HG03196 (cell line): ENCODE measurements around the gene GFAP.

Experiments
- ATAC-seq: cut with Tn5 transposase; IDR thresholded peaks from one replicate; pipeline ENCODE4 v1.9.1; 2021; ENCODE audit not compliant: unreplicated experiment

GFAP gene

DNA sequence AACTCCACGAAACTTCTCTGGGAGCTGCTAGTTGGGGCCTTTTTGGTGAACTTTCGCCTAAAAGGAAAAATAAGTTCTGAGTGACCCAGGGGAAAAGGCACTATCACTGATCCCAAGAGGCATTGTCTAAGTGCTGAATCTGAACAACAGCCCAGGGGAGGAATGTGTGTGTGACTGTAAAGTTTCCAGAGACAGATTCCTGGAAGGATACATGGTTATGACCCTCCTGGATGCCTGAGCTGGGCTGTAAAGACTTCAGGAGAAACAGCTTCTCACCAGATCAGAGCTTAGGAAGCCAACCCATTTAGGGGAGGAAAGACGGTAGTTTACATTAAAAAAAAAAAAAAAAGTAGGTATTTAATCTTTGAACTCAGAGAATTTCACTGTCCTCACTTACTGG is 47.5 kb downstream of the GFAP start:
- ATAC-seq, result no peak

DNA sequence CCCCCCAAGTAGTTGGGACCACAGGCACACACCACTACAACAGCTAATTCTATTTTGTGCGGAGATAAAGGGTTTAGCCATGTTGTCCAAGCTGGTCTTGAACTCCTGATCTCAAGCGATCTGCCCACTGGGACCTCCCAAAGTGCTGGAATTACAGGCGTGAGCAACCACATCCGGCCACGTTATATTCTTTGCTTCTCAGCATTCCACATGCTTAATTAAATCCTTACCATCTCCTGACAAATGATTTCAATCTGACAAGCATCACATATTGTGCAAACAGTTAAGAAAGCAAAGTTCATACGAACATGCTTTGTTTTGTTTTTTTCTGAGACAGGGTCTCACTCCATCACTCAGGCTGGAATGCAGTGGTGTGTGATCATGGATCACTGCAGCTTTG is 49.4 kb downstream of the GFAP start:
- ATAC-seq, result no peak

DNA sequence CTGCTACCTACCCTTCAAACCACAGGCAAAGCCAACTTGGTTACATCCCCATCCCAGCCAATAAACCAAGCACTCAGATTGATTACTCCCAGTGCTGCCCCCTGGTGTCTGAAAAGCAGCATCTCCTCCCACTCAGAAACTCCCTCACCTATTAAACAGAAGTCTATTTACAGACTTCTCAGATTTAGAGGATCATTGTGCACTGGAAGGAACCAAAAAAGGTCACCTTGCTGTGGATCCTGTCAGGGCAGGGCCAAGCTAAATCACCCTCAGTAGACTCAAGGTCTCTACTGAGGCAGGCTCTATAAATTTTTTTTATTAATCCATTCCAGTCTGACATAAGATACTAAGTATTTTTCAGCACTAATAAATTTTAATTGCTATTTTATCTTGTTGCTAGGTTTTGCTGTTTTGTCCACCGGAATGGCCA is 50.1 kb downstream of the GFAP start:
- ATAC-seq, result no peak

DNA sequence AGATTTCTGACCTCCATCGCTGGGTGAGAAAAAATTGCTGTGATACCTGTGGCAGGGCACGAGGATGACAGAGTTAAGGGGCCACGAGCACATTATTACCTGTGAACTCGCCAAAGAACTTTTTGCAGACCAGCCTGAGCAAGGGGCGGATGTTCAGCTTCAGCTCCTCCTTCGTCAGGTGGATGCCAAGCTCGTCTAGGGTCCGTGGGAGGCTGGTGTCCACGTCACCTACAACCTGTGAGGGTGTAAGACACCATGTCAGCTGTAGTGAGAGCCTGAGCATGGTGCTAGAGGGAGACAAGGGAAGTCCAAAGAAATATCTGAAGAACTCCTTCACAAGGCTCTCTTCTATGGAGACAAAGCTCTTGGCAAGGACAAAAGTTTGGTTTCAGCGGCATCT is 50.5 kb downstream of the GFAP start:
- ATAC-seq, result no peak

DNA sequence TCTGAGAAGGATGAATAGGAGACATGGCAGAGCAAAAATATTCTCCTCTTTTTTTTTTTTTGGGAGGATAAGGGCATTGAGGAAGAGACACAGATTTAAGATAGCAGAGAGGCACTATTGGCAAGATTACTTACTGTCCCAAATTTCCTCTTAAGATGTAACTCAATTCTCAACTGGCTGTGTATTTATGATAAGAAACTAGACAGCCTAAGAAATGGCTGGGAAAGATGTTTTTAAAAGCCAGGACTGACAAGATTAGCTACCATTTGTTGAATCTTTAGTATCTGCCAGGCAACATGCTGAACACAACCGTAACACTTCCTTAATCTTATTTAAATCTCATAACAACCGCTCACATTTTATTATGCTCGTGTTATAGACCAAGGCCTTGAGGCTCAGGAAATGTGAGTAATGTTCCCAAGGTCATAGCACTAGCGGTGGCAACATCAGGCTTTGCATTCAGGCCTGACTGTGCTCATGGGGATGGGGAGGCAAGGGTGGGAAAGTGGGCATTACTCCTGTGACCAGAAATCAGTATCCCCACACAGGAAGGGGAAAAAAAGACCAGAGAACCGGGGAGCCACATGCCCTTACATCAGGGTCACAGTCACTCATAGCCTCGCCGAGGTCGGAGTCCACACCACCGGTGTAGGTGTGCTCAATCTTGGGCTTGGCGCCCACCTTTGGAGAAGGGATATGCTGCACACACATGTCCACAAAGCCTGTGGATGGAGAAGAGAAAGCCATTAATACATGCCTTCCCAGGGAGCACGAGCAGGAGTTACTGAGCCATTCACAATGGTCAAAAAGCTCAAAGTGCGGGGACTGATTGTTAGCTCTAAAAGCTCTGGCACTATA is 52.0 kb downstream of the GFAP start:
- ATAC-seq, result no peak

DNA sequence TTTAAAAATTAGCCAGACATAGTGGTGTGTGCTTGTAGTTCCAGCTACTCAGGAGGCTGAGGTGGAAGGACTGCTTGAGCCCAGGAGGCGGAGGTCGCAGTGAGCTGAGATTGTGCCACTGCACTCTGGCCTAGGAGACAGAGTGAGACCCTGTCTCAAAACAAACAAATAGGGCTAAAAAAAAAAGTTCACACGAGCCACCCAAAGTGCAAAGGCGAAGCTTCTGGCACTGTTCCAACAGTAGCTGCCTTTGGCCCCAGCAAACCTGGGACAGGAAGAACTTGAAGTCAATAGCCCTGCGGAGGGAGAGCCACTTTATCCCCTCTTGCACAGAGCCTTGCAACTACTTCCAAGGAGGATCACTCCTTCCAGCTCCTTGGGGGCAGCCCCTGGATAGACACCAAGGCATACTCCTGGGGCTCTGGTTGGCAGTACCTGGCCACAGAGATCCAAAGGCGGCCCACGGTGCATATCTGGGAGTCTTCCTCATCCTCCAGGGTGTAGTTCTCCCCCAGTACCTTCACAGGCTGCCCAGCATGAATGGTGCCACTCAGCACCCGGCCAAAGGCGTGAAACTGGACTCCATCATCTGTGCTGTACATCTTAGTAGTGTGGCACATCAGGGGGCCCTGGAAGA is 52.9 kb downstream of the GFAP start:
- ATAC-seq, result no peak

DNA sequence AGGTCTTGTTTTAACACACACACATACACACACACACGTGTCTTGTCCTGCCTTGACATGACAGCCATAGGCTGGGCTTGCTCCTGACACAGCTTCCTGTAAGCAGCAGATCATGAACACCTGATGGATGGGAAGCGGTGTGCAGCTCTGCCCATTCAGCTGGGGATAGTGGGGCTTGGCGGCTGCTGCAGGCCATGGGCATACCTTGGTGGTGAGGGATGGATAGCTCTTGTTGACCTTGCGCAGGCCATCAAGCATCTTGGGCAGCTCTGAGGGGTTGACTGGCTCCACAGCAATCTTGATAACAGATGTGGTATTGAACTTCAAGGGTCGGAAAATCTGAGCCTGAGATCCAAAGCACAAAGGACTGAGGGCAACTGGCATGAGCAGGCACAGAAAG is 55.6 kb downstream of the GFAP start:
- ATAC-seq, result no peak

DNA sequence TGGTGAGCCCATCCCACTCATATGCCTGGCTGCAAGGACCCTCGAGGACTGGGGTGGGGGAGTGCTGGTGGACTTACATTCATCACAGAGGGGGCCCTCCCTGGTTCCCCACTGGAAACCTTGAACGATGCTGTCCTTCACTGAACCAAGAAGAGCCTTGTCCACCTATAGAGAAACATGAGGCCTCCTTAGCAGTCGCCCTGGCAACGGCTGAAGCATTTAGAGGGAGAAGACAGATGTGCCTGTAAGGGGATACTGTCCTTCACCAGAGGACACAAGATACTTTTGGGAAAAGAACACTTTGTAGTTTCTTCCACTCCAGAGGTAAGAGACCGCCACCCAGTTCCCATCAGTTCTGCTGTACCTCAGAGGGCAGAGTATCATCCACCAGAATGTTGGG is 61.1 kb downstream of the GFAP start:
- no peak for ATAC-seq
